Hindlimb muscle (tissue), 1 donor: ENCODE results near the gene CDK5RAP2. TPM values are rescaled to one million over a fixed set of nuclear protein-coding genes. Genes with fewer than 3 reads are reported as not detected.

Source experiments
- DNase-seq: peaks from one replicate; pipeline ENCODE4 v3.0.0-alpha.2; 2013
- polyA plus RNA-seq: library from polyadenylated mRNA; unstranded; fragments of 120-200 nt; gene quantifications from one replicate; pipeline ENCODE4 v1.2.1, GENCODE V29; 2013; ENCODE audit not compliant: insufficient read length

The CDK5RAP2 gene
- polyA plus RNA-seq, 1 donor, result 59.8 TPM

DNA sequence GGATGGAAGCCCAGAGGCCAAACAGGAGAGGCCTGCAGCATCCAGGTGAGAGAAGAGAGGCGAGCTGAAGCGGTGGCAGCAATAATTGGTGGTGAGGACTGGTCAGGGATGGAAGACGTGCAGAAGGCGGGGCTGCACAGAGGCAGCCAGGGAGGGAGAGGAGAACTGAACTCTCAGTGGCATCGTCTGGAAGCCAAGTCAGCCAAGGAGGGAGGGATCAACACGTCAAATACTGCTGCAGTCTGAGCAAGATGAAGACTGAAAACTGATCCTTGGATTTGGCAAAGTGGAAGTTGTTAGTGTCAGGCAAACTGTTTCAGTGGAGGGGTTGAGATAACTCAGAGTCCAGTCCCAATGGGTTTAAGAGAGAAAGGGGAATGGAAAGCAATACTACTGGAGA is 145.4 kb downstream of the CDK5RAP2 start:
- DNase-seq, result peak; percentile 77

DNA sequence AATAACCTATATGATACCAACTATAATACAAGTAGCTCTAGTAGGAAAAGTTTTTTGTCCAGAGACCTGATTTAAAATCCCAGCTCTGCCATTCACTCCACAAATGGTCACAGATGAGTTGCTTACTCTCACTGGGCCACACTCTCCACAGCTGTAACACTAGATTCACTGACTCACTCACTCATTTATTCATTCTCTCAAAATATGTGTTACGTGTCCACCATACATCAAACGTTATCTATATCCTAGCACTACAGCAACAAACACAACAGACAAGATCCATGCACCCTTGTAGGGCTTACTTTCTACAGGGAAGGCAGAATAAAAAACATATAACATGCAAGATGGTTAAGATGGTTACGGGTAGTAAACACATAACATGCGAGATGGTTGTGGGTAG is 146.3 kb downstream of the CDK5RAP2 start:
- DNase-seq, result no peak

DNA sequence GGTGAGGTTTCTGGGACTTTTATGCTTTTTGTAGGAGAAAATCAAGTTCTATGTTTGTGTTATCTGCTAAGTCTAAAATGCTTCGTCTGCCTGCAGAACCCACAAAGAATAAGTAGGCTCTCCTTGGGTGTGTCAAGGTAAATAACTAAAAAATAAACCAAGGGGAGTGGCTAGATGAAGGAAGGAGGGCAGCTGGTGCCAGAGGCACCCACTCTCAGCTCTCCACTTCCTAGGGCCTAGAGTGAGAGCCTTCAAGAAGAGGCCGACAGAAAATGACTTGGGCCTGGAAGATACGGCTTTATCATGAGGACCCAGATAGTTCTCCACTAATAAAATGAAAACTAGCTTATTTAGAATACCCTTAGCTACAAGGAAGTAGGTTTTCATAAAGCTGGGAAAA is 147.4 kb downstream of the CDK5RAP2 start:
- DNase-seq, result no peak

DNA sequence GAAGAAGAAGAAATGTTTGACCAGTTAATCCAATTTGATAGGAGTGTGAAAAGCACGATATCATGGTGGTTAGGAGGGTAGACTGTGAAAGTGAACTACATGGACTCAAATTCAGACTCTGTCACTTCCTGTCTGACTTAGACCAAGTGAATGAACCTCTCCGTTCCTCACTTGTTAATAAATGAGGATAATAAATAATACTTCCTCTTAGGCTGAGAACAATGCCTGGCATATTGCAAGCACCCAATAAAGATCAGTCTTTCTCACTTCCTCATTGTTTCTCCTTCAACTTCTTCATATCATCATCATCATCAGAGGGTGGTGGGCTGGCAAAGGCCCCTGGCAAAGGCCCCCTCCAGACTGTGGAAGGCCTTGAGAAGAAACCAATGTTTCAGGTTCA is 148.7 kb downstream of the CDK5RAP2 start:
- no peak for DNase-seq

DNA sequence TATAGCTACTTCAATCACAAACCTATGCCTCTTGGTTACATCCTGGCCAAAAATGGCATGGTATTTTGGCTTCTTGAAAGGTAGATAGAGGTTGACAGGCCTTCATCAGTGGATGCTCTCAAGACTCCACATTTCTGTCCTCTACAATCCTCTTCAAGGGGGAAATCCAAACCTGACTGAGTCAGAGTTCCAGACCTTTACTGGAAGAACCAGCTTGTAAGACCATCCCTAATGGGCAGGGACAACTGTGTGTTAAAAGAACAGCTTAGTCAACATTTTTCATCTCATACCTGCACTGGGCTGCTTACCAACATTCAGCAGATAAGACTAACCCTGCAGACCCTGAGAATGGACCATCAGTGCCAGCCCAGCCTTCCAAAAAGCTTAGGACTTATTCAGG is 155.7 kb downstream of the CDK5RAP2 start:
- DNase-seq, result no peak

DNA sequence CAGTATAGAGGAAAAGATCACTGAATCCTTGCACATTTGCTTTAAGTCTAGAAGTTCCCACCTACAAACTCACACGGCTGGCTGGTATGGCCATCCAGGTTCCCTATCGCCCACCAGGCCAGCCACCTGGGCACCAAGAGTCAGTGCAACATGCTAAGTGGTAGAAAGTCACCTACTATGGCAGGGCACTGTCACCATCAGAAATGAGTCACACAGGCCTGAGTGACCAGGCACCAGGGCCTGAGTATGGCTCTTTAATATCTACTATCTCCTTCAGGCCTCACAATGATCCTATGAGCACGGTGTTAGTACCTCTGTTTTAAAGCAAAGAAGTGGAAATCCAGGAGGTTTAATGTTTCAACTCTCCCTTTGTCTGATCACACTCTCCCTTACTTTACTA is 156.2 kb downstream of the CDK5RAP2 start:
- no peak for DNase-seq

DNA sequence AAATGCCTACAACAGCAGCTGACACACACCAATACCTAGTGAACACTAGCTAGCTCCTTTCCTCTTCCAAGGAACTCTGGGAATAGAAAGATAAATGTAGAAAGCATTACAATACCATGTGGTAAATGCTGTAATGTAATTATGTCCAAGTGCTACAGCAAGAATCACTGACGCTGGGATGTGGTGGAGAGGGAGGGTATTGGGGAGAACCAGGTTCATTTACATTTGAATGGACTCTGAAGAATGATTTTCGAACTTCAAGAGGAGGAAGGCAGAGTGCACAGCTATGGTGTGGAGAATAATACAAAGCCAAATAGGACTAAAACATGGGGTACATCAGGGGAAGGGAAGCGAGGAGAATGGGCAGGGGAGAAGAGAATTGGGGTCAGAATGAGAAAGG is 158.0 kb downstream of the CDK5RAP2 start:
- no peak for DNase-seq

DNA sequence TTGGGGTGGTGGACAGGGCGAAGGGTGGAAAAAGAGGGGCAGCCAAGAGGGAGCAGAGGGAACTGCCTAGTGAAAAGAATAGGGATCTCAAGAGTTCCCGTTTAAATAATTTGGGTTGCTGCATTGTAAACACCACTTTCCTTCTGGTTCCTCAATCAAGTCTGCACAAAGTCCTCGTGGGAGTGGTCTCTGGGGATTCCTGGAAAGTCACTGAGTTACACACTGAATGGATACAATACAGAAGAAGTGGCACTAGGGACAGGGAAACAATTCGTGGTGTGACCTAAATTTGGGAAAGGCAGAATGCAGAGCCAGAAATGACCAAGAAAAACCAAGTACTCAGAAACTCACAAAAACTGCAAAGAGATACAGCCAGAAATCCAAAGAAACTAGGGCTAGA is 161.7 kb downstream of the CDK5RAP2 start:
- no peak for DNase-seq

DNA sequence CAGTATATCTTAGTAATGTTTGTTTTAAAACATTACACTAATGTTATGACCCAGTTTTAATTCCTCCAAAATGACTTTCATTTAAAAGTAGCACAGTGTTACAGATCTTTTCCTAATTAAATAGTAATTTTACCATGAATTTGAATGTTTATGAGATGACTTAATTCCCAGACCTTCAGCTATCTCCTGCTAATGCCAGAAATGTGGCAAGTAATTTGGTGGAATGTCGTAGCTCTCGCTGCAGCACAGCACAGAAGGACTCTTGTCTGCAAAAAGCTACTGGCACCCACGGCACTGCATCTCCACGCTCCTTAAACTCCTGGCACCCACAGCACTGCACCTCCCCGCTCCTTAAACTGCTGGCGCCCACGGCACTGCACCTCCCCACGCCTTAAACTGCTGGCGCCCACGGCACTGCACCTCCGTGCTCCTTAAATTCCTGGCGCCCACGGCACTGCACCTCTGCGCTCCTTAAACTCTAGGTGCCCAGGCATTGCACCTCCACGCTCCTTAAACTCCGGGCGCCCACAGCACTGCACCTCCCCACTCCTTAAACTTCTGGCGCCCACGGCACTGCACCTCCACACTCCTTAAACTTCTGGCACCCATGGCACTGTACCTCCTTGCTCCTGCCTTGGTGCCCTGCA is 163.1 kb downstream of the CDK5RAP2 start:
- no peak for DNase-seq

DNA sequence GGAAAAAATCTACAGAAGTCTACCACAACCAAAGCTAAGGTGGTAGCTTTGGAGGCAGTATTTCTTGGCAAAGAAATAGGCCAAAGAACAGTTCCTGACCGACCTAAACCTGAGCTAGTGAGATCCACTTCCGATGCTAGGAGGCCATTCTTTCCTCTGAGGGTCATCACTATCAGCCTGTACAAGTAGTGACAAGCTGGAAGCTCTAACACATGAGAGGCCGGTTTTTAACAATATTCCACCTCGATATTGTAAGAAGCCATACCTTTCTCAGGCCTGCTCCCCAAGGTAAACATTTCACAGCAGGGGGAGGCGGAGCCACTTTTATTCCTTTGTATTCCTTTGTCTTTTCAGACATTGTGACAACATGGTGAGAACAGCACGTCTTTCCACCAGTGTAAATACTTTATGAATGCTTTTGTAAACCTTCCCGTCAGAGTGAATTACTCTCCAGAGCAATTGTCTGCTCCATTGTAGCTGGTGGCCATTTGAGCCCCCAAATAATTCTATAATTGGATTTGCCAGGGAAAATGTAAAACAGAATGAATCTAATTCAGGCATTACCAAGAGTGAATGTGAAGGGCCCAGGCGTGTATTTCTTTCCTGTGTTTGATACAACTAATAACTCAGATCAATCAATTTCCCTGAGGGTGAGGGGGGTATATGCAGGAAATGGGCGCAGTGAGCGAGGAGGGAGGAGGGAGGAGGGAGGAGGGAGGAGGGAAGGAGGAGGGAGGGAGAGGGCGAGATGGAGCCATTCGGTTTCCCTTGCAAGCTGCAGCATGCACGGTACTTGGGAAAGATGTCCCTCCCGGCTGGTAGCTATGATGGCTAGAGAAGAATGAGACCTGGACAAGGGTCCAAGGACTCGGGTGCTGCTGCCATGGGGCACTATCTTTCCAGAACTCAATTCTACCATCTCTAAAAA is 166.6 kb downstream of the CDK5RAP2 start:
- DNase-seq, result no peak

DNA sequence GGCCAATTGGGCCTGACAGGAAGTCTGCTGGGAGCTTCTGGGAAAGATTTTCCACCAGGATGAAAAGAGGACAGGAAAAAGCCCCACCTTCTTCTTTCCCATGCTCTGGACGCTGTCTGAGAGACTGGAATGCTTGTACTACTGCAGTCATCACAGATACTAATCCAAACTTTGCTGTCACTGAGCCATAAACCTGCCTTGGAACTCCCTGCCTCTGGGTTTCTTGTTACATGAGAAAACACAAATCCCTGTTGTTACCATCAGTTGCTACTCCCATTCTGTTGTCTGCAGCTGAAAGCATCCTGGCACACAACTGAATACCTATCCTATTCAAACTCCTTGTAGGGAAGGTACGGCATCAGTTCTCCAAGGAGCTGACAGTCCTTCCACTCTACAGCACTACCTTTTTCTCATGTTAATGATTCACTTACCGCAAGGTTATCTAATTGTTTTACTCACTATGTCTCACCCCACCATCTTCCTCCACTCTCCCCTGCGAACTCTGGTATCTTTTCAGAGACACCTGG is 167.5 kb downstream of the CDK5RAP2 start:
- DNase-seq, result peak; percentile 70

DNA sequence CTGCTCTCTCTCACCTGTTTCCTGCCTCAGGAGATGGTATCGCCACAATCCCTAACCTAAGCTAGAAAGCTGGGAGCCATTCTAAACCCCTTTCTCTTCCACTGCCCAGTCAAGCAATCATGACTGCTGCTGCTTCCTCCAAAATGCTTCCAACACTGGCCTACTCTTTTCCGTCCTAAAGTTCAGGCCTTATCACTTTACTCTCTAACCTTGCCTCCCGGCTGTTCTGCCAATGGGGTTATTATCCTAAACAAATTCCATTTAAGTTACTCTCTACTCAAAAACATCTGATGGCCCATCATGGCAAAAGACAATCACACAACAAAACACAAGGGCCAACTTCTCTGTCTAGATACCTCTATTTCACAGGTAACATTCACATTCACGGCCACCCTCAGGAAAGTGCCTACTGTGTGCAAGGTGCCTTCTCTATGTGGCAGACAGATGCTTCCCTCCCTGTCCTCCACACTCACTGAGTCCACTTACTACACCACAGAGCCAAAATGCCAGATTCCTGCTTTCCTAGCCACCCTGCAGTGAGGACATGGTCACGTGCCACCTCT is 168.0 kb downstream of the CDK5RAP2 start:
- no peak for DNase-seq

DNA sequence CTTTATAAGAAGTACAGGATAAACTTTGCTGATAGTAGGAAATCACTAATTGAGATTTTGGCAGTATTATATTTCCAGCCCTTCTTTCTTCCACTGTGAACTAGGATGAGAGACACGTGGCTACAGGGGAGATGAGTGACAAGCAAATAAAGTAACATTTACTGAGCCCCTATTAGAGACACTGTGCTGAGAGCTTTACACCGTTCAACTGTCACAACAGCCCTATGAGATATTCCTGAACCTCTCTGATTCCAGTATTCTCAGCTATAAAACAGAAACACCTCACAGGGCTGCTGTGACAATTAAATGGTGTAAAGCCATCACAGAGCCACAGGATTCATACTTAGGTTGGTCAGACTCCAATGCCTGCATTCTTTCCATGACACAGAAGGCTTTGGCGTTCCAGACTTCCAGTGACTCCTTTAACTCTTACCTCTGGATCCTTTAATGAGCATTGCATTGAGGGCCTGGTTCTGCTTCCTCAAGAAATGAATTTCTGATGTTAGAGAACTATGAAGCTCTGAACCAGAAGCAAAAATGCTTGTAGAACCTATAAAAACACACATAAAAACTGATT is 169.0 kb downstream of the CDK5RAP2 start:
- peak; percentile 19 for DNase-seq

DNA sequence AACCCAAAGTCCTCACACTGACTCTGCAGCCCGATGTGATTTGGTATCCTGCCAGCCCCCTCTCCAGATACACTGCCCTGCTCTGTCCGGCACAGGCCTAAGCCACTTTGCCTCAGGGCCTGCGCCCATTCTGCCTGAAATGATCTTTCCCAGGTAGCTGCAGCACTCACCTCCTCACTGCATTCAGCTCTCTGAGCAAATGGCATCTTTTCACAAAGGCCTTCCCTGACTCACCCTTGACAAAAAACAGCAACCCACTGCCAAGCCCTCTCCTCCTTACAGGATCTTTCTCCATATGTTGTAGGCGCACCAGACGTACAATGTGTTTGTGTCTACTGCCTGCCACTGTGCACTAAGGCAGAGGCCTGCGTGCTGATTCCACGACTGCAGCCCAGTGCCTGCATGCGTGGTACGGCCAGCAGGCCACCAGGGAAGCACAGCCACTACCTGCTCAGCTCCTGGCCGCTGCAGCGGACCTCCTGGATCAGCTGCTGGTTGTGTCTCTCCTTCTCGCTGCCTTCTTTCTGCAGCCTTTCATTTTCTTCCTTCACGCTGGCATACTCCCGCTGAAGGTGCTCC is 171.2 kb downstream of the CDK5RAP2 start:
- DNase-seq, result no peak

DNA sequence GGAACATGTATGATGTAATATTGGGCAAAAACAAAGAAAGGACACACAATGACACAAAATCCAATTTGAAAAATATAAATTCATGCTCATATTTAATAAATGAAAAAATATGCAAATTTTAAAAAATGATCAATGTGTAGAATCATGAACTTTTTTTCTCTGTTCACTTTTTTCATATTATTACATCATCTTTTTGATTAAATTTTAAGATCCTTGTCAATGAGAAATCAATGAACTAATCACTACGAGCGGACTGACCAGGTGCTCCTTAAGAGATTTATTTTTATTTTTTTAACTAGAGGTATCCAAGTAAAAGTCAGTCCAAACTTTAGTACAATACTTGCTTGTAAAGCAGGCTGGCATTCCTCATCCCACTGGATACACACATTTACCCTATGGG is 174.1 kb downstream of the CDK5RAP2 start:
- DNase-seq, result no peak

DNA sequence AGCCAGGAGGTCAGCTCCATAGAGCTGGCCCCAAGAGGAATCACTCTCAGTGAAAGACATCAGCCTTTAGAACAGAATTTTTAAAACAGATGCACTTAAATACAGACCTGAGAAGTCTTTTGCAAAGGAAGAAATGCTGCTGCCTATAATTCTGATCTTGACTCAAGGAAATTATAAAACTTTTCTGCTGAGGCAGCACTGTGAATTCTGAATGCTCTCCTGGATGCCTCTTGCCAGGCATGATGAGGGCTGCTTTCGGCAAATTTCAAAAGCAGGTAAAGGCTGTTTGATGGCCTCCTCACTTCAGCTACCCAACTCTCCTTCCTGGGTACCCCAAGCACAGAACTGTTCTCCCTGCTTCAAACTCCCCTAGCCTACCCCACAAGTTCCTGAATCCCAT is 174.8 kb downstream of the CDK5RAP2 start:
- DNase-seq, result no peak

DNA sequence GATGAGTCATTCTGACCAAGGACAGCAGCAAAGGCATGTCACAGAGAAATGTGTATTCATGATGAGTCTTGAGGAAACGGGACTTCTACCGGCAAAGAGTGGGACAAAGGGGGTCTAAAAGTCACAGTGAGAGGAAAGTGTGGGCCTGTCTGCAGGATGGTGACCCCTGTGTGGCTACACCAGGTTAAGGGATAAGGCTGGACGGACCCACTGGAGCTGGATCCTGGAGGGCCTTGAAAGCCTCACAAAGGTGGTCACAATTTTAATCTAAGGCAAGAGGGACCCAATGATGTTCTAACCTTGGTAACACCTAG is 176.5 kb downstream of the CDK5RAP2 start:
- no peak for DNase-seq

DNA sequence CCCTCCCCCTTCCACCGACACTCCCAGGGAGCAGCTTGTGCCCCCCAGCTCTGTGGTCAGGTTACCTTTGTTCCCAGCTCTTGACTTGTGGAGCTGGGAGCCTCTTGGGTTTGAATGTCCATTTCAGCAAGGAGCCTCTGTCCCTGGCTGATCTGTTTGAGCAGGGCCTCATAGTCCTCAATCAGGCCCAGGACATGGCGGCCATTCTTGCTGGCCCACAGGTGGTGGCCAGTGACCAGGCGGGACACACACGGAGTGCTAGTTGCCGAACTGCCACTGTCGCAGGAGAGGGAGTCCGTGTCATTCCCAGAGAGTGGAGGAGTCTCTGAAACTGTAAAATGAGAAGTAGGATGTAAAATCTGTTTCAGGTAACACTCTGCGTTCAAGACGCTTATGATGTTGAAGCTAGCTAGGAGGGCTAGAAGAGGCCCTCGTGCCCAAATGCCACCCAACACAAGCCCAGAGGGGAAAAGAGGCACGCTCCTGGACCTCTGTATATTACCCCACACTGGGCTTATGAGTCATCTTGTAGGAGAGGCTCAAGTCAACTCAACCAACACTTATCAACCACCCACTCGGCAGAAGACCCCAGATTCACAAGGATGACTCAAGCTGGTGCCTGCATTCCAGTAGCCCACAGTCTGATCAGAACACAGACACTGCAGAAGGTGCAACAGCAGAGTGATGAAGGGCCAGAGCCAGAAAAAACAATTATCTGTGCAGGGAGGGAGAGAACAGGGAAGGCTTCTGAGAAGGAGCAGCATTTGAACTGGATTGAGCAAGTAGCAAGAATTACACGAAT is 177.0 kb downstream of the CDK5RAP2 start:
- DNase-seq, result no peak

DNA sequence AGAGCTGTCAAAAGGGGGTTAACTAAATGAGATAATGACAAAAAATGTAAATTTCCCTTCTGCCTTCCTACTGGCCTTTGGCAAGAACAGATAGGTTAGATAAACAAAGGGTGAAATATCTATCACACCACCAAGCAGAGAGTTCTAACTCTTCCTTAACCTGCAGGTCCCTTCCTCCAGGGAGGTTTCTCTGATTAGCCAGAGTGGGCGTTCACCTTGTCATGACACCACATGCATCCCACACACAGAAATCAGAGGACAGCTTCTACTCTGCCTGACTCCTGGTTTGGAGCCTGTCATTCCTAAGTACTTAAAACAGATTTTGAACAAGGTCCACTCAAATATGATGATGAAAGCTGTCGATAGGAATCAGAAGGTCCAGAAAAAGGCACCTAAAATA is 180.0 kb downstream of the CDK5RAP2 start:
- no peak for DNase-seq

DNA sequence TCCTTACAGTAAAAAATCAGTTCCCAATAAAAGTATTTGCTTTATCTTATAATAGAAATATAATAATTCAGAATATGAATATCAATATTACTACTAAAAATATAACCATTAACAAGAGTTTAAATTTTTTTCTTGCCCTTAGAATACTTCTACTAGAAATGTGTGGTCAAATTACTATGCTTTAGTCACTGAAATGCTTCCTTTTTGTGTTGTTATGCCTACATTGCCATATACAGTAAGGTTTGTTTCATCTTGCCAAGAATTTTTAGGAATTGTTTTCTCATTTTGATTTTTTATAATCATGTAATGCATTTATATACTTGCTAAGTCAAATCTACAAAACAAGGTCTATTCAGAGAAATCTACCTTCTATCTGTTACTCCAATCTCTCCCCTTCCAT is 181.7 kb downstream of the CDK5RAP2 start:
- DNase-seq, result no peak

DNA sequence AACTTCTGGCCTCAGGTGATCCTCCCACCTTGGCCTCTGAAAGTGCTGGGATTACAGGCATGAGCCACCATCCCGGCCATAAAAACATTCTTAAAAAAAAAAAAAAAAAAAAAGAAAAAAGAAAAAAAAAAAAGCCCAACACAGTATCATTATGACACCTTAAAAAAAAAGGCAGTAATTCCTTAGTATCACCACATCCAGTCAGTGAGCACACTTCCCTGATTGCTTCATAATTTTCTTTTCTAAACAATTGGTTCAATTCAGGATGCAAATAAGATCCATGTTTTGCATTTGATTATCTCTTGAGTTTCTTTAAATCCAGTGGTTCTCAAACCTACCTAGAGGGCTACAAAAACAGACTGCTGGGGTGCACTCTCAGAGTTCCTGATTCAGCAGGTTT is 182.5 kb downstream of the CDK5RAP2 start:
- no peak for DNase-seq

DNA sequence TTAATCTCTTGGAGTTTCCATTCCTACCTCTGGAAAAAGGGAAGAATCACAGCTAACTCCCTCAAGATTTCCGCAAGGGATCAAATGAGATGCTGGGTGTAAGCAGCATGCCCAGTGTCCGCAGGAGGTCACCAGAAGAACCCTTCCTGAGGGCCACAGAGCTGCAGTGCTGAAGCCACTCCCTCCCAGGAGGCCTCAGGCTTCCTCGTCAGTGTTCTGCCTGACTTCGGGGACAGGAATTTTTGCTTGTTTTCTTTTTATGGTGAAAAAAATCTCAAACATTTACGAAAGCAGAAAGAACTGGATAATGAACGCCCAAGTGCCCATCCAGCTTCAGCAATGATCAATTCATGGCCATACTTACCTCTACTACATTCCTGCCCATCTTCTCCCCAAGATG is 183.0 kb downstream of the CDK5RAP2 start:
- no peak for DNase-seq
